Activated CD8-positive, alpha-beta memory T cell treated with anti-CD3 and anti-CD28 coated beads, Interleukin-2, amount 10 ng/mL, durations not matched to agents 7 days and 5 days (primary cell): ENCODE data around the gene NTN3. TPM values are rescaled to one million over a fixed set of nuclear protein-coding genes. Genes with fewer than 3 reads are reported as not detected.

Experiments used
- ATAC-seq: fragments of 150-1000 bp; cut with Tn5 transposase; one replicate; pipeline ENCODE4 v1.10.0; 2021; ENCODE audit warnings: moderate library complexity
- CTCF ChIA-PET: fragments of 350-600 bp; sonication (Branson Sonifier 250); formaldehyde crosslinking; loops from one replicate; lab custom pipeline; 2021; ENCODE audit warnings: antibody characterized with exemption; lab: Charles Lee
- DNase-seq: peaks from one replicate; pipeline ENCODE4 v3.0.0-alpha.2; 2020
- H3K27ac Mint-ChIP-seq: one replicate; pipeline ENCODE4 v1.8.0; 2021; ENCODE audit warnings: mild to moderate bottlenecking, mixed read lengths
- H3K27me3 Mint-ChIP-seq: one replicate; pipeline ENCODE4 v1.8.0; 2021; ENCODE audit warnings: mixed read lengths
- H3K36me3 Mint-ChIP-seq: one replicate; pipeline ENCODE4 v1.8.0; 2021; ENCODE audit warnings: mild to moderate bottlenecking, mixed read lengths
- H3K4me1 Mint-ChIP-seq: one replicate; pipeline ENCODE4 v1.8.0; 2021; ENCODE audit warnings: mixed read lengths
- H3K4me3 Mint-ChIP-seq: one replicate; pipeline ENCODE4 v1.8.0; 2021; ENCODE audit warnings: mild to moderate bottlenecking, moderate library complexity, mixed read lengths
- H3K9me3 Mint-ChIP-seq: one replicate; pipeline ENCODE4 v1.8.0; 2022; ENCODE audit warnings: low read depth, mixed read lengths
- total RNA-seq, 2 experiments: library from RNA; stranded (reverse); gene quantifications; one replicate each; pipeline ENCODE4 v1.2.3, GENCODE V29; 2021

Gene NTN3
- total RNA-seq, 2 experiments from 2014 or later, result not detected

DNA sequence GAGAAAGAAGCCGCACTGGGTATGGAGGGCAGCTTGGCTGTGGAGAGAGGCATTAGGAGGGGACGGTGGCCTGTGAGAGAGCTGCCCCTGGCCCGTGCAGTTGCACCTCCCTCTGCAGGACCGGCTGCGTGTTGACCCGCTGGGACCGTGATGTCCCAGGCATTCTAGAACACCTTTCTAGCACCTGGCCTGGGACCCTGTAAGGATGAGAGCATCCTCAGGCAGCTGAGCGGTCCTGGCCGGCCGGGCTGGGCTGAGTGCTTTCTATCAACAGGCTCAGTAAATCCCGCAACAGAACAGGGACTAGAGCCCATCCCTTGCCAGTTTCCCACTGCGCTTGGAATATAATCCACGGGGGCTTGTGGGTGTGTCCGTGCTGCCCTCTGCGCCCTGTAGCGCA lies 18.5 kb downstream of the NTN3 start:
- H3K4me1 Mint-ChIP-seq, result peaks cover 17% of the 10 kb centered on the region
- CTCF ChIA-PET, result interaction anchor here (1.7 to 2.9 kb wide), 3 partner anchors 11 to 15 kb away, joined by 4 to 10 read pairs (median 6); partner anchors contain the start of gene TBC1D24
- H3K9me3 Mint-ChIP-seq, result no peaks in the 10 kb centered on the region
- DNase-seq (no peak), ATAC-seq (no peak)
- no peak overlapping the region for H3K27ac Mint-ChIP-seq
- H3K36me3 Mint-ChIP-seq, result no peaks in the 10 kb centered on the region
- H3K27me3 Mint-ChIP-seq, result no peaks in the 10 kb centered on the region
- no peak overlapping the region for H3K4me3 Mint-ChIP-seq

DNA sequence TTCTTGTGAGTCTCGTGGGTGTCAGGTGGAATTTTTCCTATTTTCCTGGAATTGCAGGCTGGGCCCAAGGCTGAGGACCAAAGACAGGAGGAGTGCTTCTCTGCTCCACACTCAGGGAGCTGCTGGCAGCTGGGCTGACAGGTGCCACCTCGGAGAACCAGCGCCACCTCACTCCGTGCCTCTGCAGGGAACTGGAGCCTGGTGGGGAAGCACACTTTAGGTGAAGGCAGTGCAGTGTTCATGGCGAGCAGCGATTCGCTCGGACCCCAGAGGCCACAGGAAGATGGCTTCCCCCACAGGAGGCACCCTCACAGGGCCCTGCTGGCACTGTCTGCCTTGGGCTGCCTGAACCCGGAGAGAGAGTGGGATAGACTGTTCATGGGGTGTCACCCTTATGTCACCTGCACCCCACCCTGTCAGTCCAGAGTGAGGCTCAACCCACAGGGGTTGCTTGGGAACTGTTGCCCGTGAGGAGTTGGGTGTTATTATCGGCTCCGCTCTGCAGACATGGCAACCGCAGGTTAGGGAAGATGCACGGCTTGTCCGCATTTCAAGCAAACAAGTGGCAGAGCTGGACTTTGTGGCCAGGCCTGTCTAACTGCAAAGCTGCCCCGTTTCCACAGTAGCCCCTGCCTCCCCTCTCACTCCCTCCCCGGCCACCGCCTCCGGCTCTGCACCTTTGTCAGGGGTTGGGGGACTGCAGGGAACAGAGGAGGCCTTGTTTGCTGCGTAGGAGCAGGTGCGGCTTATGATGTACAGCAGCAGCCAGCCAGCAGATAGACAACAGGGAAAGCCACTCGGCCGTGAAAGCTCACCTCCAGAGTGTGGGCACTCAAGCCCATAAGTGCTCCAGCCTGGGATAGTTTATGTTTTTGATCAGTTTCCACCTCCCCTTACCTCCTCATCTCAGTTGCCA lies 19.4 kb downstream of the NTN3 start:
- Mint-ChIP-seq H3K4me1 (peaks cover 17% of the 10 kb centered on the region), H3K36me3 (no peaks in the 10 kb centered on the region), H3K4me3 (no peak overlapping the region), H3K9me3 (no peaks in the 10 kb centered on the region), H3K27ac (no peak overlapping the region), H3K27me3 (no peaks in the 10 kb centered on the region)
- ATAC-seq (no peak), DNase-seq (no peak)
- CTCF ChIA-PET, result interaction anchor here (1.9 to 2.9 kb wide), 2 partner anchors 10 to 13 kb away, joined by 4 to 10 read pairs; no protein-coding TSS in a partner anchor

DNA sequence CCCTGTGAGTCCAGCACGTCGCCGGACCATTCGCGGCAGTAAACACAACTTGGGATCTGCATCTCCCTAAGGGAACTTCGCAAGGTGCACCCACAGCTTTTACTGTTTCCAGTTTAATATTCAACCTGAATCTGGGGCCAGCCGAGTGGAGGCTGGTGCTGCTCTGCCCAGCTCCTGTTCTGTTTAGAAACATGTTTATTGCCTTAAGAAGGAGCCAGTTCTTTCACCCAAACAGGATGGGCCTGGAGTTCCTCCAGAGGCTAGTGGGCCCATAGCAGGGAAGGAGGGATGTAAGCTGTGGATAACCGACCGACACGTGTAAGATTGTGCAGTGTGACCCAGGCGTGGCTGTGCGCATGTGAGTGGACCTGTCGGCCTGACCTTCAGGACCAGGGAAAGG lies 21.2 kb downstream of the NTN3 start:
- Mint-ChIP-seq H3K4me1 (peaks cover 4% of the 10 kb centered on the region), H3K36me3 (no peaks in the 10 kb centered on the region), H3K9me3 (no peaks in the 10 kb centered on the region), H3K4me3 (no peak overlapping the region), H3K27ac (no peak overlapping the region), H3K27me3 (no peaks in the 10 kb centered on the region)
- ATAC-seq (no peak), DNase-seq (no peak)
- CTCF ChIA-PET, result no interaction called here

DNA sequence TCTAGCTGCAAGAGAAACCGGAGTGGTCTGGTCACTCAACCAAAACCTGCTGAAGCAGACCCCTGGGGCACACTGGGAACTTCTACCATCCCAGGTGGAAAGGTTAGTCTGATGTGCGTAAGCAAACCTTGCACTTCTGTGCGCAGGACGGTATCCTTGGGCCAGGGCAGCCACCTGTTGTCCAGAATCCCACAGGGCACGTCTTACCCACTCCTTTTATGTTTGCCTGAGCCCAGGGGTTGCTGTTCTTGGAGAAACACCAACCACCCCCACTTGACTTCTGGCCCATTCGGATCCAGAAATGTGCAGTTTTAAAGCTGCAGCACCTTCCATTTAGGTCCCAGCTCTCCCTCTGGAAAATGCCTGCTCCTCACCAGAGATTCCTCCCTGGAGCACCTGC lies 22.5 kb downstream of the NTN3 start:
- Mint-ChIP-seq H3K27ac (no peak overlapping the region), H3K27me3 (no peaks in the 10 kb centered on the region), H3K4me3 (no peak overlapping the region), H3K4me1 (no peaks in the 10 kb centered on the region), H3K9me3 (no peaks in the 10 kb centered on the region), H3K36me3 (peaks cover 2% of the 10 kb centered on the region)
- ATAC-seq (no peak), DNase-seq (no peak)
- CTCF ChIA-PET, result no interaction called here

DNA sequence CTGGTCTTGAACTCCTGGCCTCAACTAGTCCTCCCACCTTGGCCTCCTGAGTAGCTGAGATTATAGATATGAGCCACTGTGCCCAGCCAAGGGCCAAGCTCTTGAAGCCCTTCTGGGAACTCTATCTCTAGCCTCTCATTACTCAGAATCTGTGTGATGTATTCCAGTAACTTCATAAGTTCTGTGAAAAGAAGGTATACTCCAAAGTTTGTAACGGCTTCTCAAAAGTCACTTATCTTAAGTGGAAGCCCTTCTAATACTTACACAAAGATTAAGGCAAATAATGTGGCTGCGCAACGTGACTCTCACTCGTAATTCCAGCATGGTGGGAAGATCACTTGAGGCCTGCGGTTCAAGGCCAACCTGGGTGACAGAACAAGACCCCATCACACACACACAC lies 23.5 kb downstream of the NTN3 start:
- DNase-seq (no peak), ATAC-seq (no peak)
- H3K4me3 Mint-ChIP-seq, result no peak overlapping the region
- H3K27ac Mint-ChIP-seq, result no peak overlapping the region
- CTCF ChIA-PET, result interaction anchor here (1.5 kb wide), 1 partner anchor 154 kb away, joined by 3 read pairs; the partner anchor contains the start of gene ABCA3
- H3K9me3 Mint-ChIP-seq, result no peaks in the 10 kb centered on the region
- peaks cover 2% of the 10 kb centered on the region for H3K36me3 Mint-ChIP-seq
- H3K27me3 Mint-ChIP-seq, result no peaks in the 10 kb centered on the region
- H3K4me1 Mint-ChIP-seq, result no peaks in the 10 kb centered on the region

DNA sequence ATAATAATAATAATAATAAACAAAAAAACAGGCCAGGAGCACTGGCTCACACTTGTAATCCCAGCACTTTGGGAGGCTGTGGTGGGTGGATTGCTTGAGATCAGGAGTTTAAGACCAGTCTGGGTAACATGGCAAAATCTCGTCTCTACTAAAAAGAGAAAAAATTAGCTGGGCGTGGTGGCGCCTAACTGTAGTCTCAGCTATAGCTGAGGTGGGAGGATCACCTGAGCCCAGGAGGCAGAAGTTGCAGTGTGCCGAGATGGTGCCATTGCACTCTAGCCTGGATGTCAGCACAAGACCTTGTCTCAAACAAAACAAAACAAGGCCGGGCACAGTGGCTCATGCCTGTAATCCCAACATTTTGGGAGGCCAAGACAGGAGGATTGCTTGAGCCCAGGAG lies 23.9 kb downstream of the NTN3 start:
- no peak overlapping the region for H3K27ac Mint-ChIP-seq
- H3K4me1 Mint-ChIP-seq, result no peaks in the 10 kb centered on the region
- peaks cover 2% of the 10 kb centered on the region for H3K36me3 Mint-ChIP-seq
- DNase-seq (no peak), ATAC-seq (no peak)
- no peak overlapping the region for H3K4me3 Mint-ChIP-seq
- CTCF ChIA-PET, result interaction anchor here (1.5 kb wide), 1 partner anchor 155 kb away, joined by 3 read pairs; the partner anchor contains the start of gene ABCA3
- H3K27me3 Mint-ChIP-seq, result no peaks in the 10 kb centered on the region
- no peaks in the 10 kb centered on the region for H3K9me3 Mint-ChIP-seq

DNA sequence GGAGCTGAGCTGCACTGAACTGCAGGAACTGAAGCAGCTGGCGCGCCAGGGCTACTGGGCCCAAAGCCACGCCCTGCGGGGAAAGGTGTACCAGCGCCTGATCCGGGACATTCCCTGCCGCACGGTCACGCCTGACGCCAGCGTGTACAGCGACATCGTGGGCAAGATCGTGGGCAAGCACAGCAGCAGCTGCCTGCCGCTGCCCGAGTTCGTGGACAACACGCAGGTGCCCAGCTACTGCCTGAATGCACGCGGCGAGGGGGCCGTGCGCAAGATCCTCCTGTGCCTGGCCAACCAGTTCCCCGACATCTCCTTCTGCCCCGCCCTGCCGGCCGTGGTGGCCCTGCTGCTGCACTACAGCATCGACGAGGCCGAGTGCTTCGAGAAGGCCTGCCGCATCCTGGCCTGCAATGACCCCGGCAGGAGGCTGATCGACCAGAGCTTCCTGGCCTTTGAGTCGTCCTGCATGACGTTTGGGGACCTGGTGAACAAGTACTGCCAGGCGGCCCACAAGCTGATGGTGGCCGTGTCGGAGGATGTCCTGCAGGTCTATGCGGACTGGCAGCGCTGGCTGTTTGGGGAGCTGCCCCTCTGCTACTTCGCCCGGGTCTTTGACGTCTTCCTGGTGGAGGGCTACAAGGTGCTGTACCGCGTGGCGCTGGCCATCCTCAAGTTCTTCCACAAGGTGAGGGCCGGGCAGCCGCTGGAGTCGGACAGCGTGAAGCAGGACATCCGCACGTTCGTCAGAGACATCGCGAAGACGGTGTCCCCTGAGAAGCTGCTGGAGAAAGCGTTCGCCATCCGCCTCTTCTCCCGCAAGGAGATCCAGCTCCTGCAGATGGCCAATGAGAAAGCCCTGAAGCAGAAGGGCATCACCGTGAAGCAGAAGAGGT lies 25.4 kb downstream of the NTN3 start:
- no peaks in the 10 kb centered on the region for H3K9me3 Mint-ChIP-seq
- no peak overlapping the region for H3K4me3 Mint-ChIP-seq
- H3K36me3 Mint-ChIP-seq, result peaks cover 2% of the 10 kb centered on the region
- no peaks in the 10 kb centered on the region for H3K4me1 Mint-ChIP-seq
- no peak overlapping the region for H3K27ac Mint-ChIP-seq
- H3K27me3 Mint-ChIP-seq, result no peaks in the 10 kb centered on the region
- ATAC-seq (no peak), DNase-seq (no peak)
- CTCF ChIA-PET, result interaction anchor here (0.6 to 1.3 kb wide), 2 partner anchors 14 to 159 kb away, joined by 4 read pairs; no protein-coding TSS in a partner anchor

DNA sequence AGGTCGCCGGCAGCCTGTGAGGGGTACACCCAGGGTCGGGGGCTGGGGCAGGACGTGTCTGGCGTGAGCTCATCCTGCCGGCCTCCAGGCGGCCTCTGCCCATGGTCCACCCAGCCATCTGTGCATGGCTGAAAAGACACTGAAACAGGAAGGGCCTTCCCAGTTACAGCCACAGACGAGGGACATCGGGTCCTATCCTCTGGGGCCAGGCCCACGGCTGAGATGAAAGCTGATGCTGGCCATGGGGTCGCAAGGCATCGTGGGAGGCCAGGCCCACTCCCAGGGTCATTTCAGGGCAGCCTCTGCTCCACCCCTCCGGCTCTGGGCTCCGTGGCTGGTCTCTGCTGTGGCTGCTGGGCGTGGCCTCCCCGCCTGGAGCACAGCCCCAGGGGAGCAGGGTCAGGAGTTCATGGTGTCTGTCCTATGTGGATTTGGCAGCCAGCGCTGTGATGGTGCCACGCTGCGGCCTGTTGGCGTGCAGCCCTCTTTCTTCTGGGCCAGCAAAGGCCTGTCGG lies 26.1 kb downstream of the NTN3 start:
- no peak for ATAC-seq
- Mint-ChIP-seq H3K4me3 (no peak overlapping the region), H3K36me3 (peaks cover 2% of the 10 kb centered on the region), H3K27ac (no peak overlapping the region), H3K4me1 (no peaks in the 10 kb centered on the region), H3K27me3 (no peaks in the 10 kb centered on the region), H3K9me3 (no peaks in the 10 kb centered on the region)
- no peak for DNase-seq
- CTCF ChIA-PET, result no interaction called here

DNA sequence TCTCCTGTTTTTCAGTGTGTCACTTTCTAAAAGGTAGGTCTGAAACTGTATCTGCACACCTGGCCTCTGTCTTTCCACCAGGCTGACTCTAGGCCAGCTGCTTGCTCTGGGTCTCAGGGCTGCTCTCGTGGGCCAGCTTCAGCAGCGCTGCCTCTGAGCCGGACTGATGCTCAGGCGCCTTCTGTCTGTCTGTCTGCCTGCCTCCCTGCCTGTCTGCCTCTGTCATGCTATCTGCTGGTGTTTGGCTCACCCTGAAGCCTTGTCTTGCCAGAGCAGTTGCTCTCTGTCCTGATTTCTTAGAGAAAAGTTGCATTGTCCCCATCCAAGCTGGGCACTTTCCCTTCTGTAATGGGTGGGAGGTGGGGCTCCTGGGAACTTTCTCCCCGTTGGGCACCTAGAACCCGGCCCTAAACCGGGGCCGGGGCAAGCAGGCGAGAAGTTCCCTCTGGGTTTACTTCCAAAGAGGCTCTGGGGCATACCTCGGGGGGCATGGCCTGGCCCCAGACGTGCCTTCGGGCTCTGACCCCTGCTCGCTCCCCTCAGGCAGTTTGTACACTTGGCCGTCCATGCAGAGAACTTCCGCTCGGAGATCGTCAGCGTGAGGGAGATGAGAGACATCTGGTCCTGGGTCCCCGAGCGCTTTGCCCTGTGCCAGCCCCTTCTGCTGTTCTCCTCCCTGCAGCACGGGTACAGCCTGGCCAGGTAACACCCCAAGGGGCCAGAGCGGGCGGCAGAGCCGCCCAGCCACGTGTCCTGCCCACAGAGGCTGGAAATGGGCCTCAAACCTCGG lies 26.8 kb downstream of the NTN3 start:
- Mint-ChIP-seq H3K36me3 (peaks cover 2% of the 10 kb centered on the region), H3K27ac (no peak overlapping the region), H3K4me1 (no peaks in the 10 kb centered on the region), H3K4me3 (no peak overlapping the region), H3K9me3 (no peaks in the 10 kb centered on the region), H3K27me3 (no peaks in the 10 kb centered on the region)
- CTCF ChIA-PET, result interaction anchor here (1.2 kb wide), 1 partner anchor 10 kb away, joined by 4 read pairs; no protein-coding TSS in a partner anchor
- ATAC-seq (no peak), DNase-seq (no peak)

DNA sequence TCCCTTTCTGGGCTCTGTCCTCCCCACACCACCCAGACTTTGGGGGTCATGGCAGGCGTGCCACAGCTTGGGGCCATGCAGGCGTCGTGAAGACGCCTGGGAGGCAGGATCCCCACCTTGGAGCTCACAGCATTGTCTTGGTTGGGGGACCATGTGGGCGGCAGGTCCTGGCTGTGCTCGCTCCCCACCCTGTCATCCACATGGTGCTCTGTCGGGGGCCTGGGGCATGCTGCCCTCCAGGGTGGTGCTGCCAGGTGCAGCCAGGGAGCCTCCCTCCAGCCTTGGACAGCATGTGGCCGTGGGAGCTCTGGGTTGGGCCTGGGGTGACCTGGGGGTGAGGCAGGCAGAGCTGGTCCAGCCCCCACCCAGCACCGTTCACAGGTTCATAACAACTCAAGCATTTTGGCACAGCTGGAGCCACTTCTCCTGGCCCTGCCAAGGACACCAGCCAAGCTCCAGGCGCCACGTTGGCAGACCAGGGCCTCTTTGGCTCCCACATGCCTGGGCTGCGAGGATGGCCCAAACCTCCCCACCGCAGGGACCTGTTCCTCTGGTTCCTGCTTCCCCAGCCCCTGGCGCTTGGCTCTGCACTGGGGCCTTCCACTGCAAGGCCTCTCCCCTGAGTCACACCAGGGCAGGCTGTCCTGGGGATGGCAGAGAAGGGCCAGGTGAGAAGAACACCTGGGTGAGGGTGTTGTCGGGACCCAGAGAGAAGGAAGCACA lies 27.6 kb downstream of the NTN3 start:
- Mint-ChIP-seq H3K4me3 (no peak overlapping the region), H3K27me3 (no peaks in the 10 kb centered on the region), H3K36me3 (peaks cover 2% of the 10 kb centered on the region), H3K27ac (no peak overlapping the region), H3K9me3 (no peaks in the 10 kb centered on the region), H3K4me1 (no peaks in the 10 kb centered on the region)
- ATAC-seq (no peak), DNase-seq (no peak)
- CTCF ChIA-PET, result interaction anchor here (1.2 kb wide), 1 partner anchor 10 kb away, joined by 4 read pairs; no protein-coding TSS in a partner anchor

DNA sequence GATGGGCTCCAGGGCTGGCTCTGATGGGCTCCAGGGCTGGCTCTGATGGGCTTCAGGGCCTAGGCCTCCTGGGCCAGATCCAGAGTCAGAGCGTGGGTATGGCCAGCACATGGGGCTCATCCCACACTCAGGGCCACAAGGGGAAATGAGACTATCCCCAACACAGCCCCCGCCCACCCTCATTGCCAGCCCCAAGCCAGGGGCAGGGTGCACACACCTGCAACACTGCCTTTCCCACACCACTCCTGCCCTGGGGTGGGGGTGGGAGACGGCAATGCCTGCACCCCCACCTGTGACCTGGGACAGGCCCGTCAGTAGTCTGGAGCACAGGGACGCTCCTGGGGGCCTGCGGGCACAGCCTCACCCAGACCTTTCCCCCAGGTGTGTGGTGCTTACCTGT lies 28.4 kb downstream of the NTN3 start:
- DNase-seq, result no peak
- CTCF ChIA-PET, result interaction anchor here (1.2 to 2.5 kb wide), 4 partner anchors 13 to 248 kb away, joined by 3 to 14 read pairs (median 11); partner anchors contain the start of genes ECI1 and TEDC2
- H3K36me3 Mint-ChIP-seq, result peaks cover 2% of the 10 kb centered on the region
- H3K4me1 Mint-ChIP-seq, result no peaks in the 10 kb centered on the region
- H3K4me3 Mint-ChIP-seq, result no peak overlapping the region
- H3K9me3 Mint-ChIP-seq, result no peaks in the 10 kb centered on the region
- no peaks in the 10 kb centered on the region for H3K27me3 Mint-ChIP-seq
- no peak for ATAC-seq
- no peak overlapping the region for H3K27ac Mint-ChIP-seq

DNA sequence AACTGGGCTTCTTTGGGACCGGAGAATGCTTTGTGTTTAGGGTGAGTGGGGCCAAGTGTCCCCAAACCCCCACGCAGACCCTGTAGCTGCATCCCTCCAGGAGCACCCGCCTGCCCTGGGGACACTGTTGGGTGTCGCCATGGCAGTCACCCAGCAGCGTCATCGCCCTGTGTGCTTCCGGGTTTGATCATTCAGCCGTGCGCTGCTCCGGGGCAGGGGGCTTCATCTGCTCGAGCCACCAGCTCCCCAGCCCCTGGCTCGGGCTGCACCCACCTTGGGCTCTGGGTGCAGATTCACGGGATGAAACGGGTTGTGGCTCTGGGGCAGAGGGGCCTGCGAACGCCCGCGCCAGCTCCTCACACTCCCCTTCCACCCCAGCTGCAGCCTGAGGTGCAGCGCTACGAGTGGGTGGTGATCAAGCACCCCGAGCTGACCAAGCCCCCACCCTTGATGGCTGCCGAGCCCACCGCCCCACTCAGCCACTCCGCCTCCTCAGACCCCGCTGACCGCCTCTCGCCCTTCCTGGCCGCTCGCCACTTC lies 28.9 kb downstream of the NTN3 start:
- ATAC-seq, result no peak
- CTCF ChIA-PET, result interaction anchor here (1.2 to 2.5 kb wide), 9 partner anchors 10 to 249 kb away, joined by 3 to 14 read pairs (median 10); partner anchors contain the start of genes ECI1 and TEDC2
- H3K4me3 Mint-ChIP-seq, result no peak overlapping the region

More for the DNA sequence above, 28.9 kb downstream of the NTN3 start:
- no peak for DNase-seq
- Mint-ChIP-seq H3K36me3 (peaks cover 2% of the 10 kb centered on the region), H3K4me1 (no peaks in the 10 kb centered on the region), H3K27me3 (no peaks in the 10 kb centered on the region), H3K9me3 (no peaks in the 10 kb centered on the region), H3K27ac (no peak overlapping the region)
